Loucy (cell line): ENCODE measurements around the gene RNF141.

Source experiments
- H2AFZ ChIP-seq: fragments of 200-600 bp; sonication (generic); 2 replicates; pipeline ENCODE4 v1.6.0; 2016; ENCODE audit warnings: antibody characterized with exemption, mild to moderate bottlenecking, low read length, moderate library complexity
- H3F3A ChIP-seq: fragments of 200-600 bp; 2 replicates; pipeline ENCODE4 v1.6.0; 2016; ENCODE audit warnings: antibody characterized with exemption, low read depth, mild to moderate bottlenecking
- H3K27me3 ChIP-seq: fragments of 200-600 bp; sonication (generic); 2 replicates; pipeline ENCODE4 v1.6.1; 2014; ENCODE audit warnings: low read length, mild to moderate bottlenecking; ENCODE audit not compliant: insufficient read depth, poor library complexity, severe bottlenecking
- H3K36me3 ChIP-seq: fragments of 200-600 bp; sonication (generic); 2 replicates; pipeline ENCODE4 v1.6.1; 2016; ENCODE audit warnings: low read length; ENCODE audit not compliant: insufficient read depth
- H3K4me1 ChIP-seq: fragments of 200-600 bp; sonication (generic); 2 replicates; pipeline ENCODE4 v1.5.1; 2014; ENCODE audit warnings: low read length, mild to moderate bottlenecking; ENCODE audit not compliant: insufficient read depth, poor library complexity, severe bottlenecking
- H3K4me2 ChIP-seq: fragments of 200-600 bp; sonication (generic); 2 replicates; pipeline ENCODE4 v1.6.0; 2014; ENCODE audit warnings: antibody characterized with exemption, low read length, low read depth, mild to moderate bottlenecking; ENCODE audit not compliant: poor library complexity, severe bottlenecking
- H3K4me3 ChIP-seq: fragments of 200-600 bp; sonication (generic); 2 replicates; pipeline ENCODE4 v1.5.1; 2014; ENCODE audit warnings: low read length, mild to moderate bottlenecking, mixed read lengths; ENCODE audit not compliant: poor library complexity, severe bottlenecking
- H3K79me2 ChIP-seq: fragments of 200-600 bp; sonication (generic); 2 replicates; pipeline ENCODE4 v1.6.1; 2014; ENCODE audit warnings: low read length; ENCODE audit not compliant: insufficient read depth
- H3K9ac ChIP-seq: fragments of 200-600 bp; sonication (generic); 2 replicates; pipeline ENCODE4 v1.6.0; 2014; ENCODE audit warnings: mild to moderate bottlenecking, low read depth, low read length, moderate library complexity; ENCODE audit not compliant: poor library complexity, severe bottlenecking
- H3K9me2 ChIP-seq: fragments of 200-600 bp; sonication (generic); replicated peaks from 2 replicates; pipeline ENCODE4 v1.6.1; 2016; ENCODE audit warnings: low read depth, low read length, mixed read lengths
- H3K9me3 ChIP-seq: fragments of 200-600 bp; sonication (generic); 2 replicates; pipeline ENCODE4 v1.6.1; 2014; ENCODE audit warnings: mild to moderate bottlenecking, antibody characterized with exemption, low read length, low read depth; ENCODE audit not compliant: insufficient read depth
- H4K20me1 ChIP-seq: fragments of 200-600 bp; sonication (generic); 2 replicates; pipeline ENCODE4 v1.6.0; 2014; ENCODE audit warnings: antibody characterized with exemption, low read length, mild to moderate bottlenecking; ENCODE audit not compliant: insufficient read depth, poor library complexity, severe bottlenecking
- EZH2phosphoT487 ChIP-seq: fragments of 200-600 bp; IDR thresholded peaks from 2 replicates; pipeline ENCODE4 v1.6.1; 2018; ENCODE audit warnings: antibody characterized with exemption, mild to moderate bottlenecking, moderate library complexity, borderline replicate concordance
- TF ChIP-seq, protein P1 (sequence below): fragments of 200-600 bp; sonication (generic); conservative IDR thresholded peaks from 2 replicates; pipeline ENCODE4 v1.5.1; 2014; ENCODE audit warnings: mild to moderate bottlenecking, antibody characterized with exemption, low read length

RNF141 gene

GRCh38 chr11:10485646-10486045 is 55.3 kb downstream of the RNF141 start:
- Histone ChIP-seq H3F3A (no peaks in the 10 kb centered on the region), H3K4me3 (no peak overlapping the region), H3K9me3 (no peaks in the 10 kb centered on the region), H4K20me1 (peaks cover 45% of the 10 kb centered on the region), H3K27me3 (no peaks in the 10 kb centered on the region), H3K4me1 (no peaks in the 10 kb centered on the region), H3K9me2 (no peaks in the 10 kb centered on the region), H3K36me3 (peaks cover 98% of the 10 kb centered on the region; the same call in 1 of the 2 replicates), H3K9ac (no peak overlapping the region), H2AFZ (no peak overlapping the region), H3K79me2 (peaks cover 87% of the 10 kb centered on the region), H3K4me2 (no peak overlapping the region)
- TF ChIP-seq, protein P1, sequence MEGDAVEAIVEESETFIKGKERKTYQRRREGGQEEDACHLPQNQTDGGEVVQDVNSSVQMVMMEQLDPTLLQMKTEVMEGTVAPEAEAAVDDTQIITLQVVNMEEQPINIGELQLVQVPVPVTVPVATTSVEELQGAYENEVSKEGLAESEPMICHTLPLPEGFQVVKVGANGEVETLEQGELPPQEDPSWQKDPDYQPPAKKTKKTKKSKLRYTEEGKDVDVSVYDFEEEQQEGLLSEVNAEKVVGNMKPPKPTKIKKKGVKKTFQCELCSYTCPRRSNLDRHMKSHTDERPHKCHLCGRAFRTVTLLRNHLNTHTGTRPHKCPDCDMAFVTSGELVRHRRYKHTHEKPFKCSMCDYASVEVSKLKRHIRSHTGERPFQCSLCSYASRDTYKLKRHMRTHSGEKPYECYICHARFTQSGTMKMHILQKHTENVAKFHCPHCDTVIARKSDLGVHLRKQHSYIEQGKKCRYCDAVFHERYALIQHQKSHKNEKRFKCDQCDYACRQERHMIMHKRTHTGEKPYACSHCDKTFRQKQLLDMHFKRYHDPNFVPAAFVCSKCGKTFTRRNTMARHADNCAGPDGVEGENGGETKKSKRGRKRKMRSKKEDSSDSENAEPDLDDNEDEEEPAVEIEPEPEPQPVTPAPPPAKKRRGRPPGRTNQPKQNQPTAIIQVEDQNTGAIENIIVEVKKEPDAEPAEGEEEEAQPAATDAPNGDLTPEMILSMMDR, result no peak
- TF ChIP-seq EZH2phosphoT487, result no peak

DNA sequence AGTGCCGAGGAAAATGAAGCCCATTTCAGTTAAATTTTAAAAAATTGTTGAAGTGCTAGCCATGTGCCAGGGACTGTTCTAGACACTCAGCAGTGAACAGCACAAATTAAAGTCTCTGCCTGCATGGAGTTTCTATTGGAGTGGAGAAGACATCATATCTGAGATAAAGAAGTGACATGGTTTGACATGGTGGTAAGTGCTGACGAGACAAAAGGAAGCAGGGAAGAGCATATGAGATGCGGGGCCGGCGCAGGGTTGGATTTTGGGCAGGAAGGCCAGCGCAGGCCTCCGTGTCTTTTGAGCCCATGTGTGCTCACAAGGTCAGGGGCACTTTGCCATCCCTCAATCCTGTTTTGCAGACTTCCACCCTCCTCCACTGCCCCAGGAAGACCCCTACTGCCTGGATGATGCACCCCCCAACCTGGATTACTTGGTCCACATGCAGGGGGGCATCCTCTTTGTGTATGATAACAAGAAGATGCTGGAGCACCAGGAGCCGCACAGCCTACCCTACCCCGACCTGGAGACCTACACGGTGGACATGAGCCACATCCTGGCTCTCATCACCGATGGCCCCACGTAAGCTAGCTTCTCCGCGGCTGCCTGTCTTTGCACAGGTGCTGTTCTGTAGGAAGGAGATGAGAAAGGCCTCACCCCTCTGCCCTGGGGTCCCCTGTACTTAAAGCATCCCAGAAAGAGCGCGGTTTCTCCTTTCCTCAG is 56.4 kb downstream of the RNF141 start:
- H3K9me3 ChIP-seq, result no peaks in the 10 kb centered on the region
- H4K20me1 ChIP-seq, result peaks cover 47% of the 10 kb centered on the region
- H3K9me2 ChIP-seq, result no peaks in the 10 kb centered on the region
- H2AFZ ChIP-seq, result no peak overlapping the region
- H3F3A ChIP-seq, result no peaks in the 10 kb centered on the region
- H3K4me1 ChIP-seq, result no peaks in the 10 kb centered on the region
- H3K4me3 ChIP-seq, result no peak overlapping the region
- H3K27me3 ChIP-seq, result no peaks in the 10 kb centered on the region
- peaks cover 89% of the 10 kb centered on the region for H3K79me2 ChIP-seq
- H3K9ac ChIP-seq, result no peak overlapping the region
- H3K36me3 ChIP-seq, result peaks cover 99% of the 10 kb centered on the region; the same call in 1 of the 2 replicates
- H3K4me2 ChIP-seq, result no peak overlapping the region
- TF ChIP-seq, protein P1, result no peak
- TF ChIP-seq EZH2phosphoT487, result no peak

DNA sequence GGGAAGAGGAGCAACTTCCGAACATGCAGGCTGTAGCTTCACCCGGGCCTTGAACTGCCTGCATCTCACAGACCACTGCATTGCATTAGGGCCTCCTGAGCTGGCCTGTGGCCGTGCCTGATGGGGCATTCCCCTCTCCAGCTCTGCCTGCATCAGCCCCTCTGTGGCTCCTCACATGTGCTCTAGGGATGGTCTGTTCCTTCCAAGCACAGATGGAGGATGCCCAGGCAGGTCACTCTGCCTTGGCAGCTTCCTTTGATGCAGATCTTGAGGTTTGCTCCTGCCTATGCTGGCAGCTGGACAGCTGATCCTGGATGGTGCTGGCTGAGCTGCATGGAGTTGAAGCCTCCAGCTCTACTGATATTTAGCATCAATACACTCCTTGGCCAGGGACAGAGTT is 57.4 kb downstream of the RNF141 start:
- Histone ChIP-seq H3K4me3 (no peak overlapping the region), H4K20me1 (peaks cover 53% of the 10 kb centered on the region), H3K9ac (no peak overlapping the region), H2AFZ (no peak overlapping the region), H3K9me2 (no peaks in the 10 kb centered on the region), H3K36me3 (peaks cover 100% of the 10 kb centered on the region; the same call in 1 of the 2 replicates), H3K79me2 (peaks cover 89% of the 10 kb centered on the region), H3K4me1 (peaks cover 5% of the 10 kb centered on the region), H3K9me3 (no peaks in the 10 kb centered on the region), H3K27me3 (no peaks in the 10 kb centered on the region), H3K4me2 (no peak overlapping the region), H3F3A (no peaks in the 10 kb centered on the region)
- TF ChIP-seq, protein P1, result no peak
- TF ChIP-seq EZH2phosphoT487, result no peak
